HepG2 (cell line): ENCODE results near the gene FGF1. TPM values are rescaled to one million over a fixed set of nuclear protein-coding genes. Genes with fewer than 3 reads are reported as not detected.

Source experiments
- ATAC-seq: fragments of 200-7000 bp; cut with Tn5 transposase; 3 replicates; pipeline ENCODE4 v1.9.1; 2020; ENCODE audit warnings: mild to moderate bottlenecking, moderate library complexity
- BruUV-seq: library from RNA; stranded (reverse); fragments of 400-500 nt; replicated peaks from 2 replicates; lab custom pipeline; 2021; lab: Mats Ljungman, UMichigan
- CTCF ChIA-PET: fragments of 300-600 bp; formaldehyde crosslinking; extraction: SDS; loops from one replicate; lab custom pipeline; 2021; ENCODE audit warnings: low total read pairs, inconsistent platforms, low intra/inter-chr PET ratio; lab: Yijun Ruan, JAX
- POLR2A ChIA-PET: fragments of 350-600 bp; sonication (Branson Sonifier 250); formaldehyde crosslinking; loops from one replicate; lab custom pipeline; 2020; ENCODE audit warnings: antibody characterized with exemption, inconsistent platforms; lab: Yijun Ruan, JAX
- DNase-seq: peaks from one replicate; pipeline ENCODE4 v3.0.0-alpha.2; 2015; ENCODE audit warnings: low spot score
- FAIRE-seq: peaks from 3 replicates; lab custom pipeline; 2011; peaks lifted over from hg19 to GRCh38; lab: Jason Lieb, UNC
- H2AFZ ChIP-seq: one replicate; pipeline ENCODE4 v1.6.1; 2011; ENCODE audit warnings: low read length, inconsistent platforms
- H3K27ac ChIP-seq: fragments of 300-600 bp; 3 replicates; pipeline ENCODE4 v1.8.0; 2011; ENCODE audit warnings: mixed run types, mild to moderate bottlenecking, mixed read lengths, low read length, inconsistent platforms; ENCODE audit not compliant: insufficient read depth; ENCODE audit errors: extremely low read length
- H3K27me3 ChIP-seq, 2 experiments: fragments of 200-600 bp in 1 of 2; 2 replicates in 1 of 2; 3 replicates in 1 of 2; pipeline versions ENCODE4 v1.6.0 to v1.8.0; 2011; ENCODE audit warnings: low read length in 2 of 2, mild to moderate bottlenecking in 2 of 2, moderate library complexity in 2 of 2, inconsistent platforms in 1 of 2; ENCODE audit not compliant: insufficient read depth in 2 of 2, control insufficient read depth in 1 of 2
- H3K36me3 ChIP-seq, 2 experiments: fragments of 200-600 bp in 1 of 2; replicated peaks in 1 of 2; 2 replicates in 1 of 2; 3 replicates in 1 of 2; pipeline versions ENCODE4 v1.5.1 to v1.8.0; 2011; ENCODE audit warnings: low read length in 2 of 2, inconsistent platforms in 1 of 2; ENCODE audit not compliant: insufficient read depth in 2 of 2, control insufficient read depth in 1 of 2
- H3K4me1 ChIP-seq: 2 replicates; pipeline ENCODE4 v1.5.1; 2012; ENCODE audit warnings: low read length, inconsistent platforms; ENCODE audit not compliant: insufficient read depth
- H3K4me2 ChIP-seq: 2 replicates; pipeline ENCODE4 v1.6.0; 2011; ENCODE audit warnings: low read depth, low read length, inconsistent platforms
- H3K4me3 ChIP-seq, 3 experiments: fragments of 200-600 bp in 1 of 3; sonication (generic), shearing (Covaris generic) in 1 of 3; replicated peaks in 1 of 3; 2 replicates each; pipeline ENCODE4 v1.5.1; 2011 to 2016; ENCODE audit warnings: low read length in 3 of 3, inconsistent platforms in 2 of 3, low read depth in 2 of 3, mild to moderate bottlenecking in 2 of 3, control low read depth in 1 of 3, mixed read lengths in 1 of 3; ENCODE audit not compliant: insufficient read depth in 1 of 3
- H3K79me2 ChIP-seq: one replicate; pipeline ENCODE4 v1.6.1; 2011; ENCODE audit warnings: low read length, inconsistent platforms; ENCODE audit not compliant: insufficient read depth
- H3K9ac ChIP-seq: 2 replicates; pipeline ENCODE4 v1.6.0; 2011; ENCODE audit warnings: mild to moderate bottlenecking, low read depth, low read length, inconsistent platforms; ENCODE audit not compliant: insufficient read depth
- H3K9me3 ChIP-seq: 2 replicates; pipeline ENCODE4 v1.5.1; 2012; ENCODE audit warnings: mild to moderate bottlenecking, low read length
- H4K20me1 ChIP-seq: 2 replicates; pipeline ENCODE4 v1.6.0; 2011; ENCODE audit warnings: inconsistent platforms, mild to moderate bottlenecking, low read length, moderate library complexity; ENCODE audit not compliant: insufficient read depth
- ATAD3A ChIP-seq: sonication (generic); formaldehyde crosslinking; IDR thresholded peaks from 2 replicates; pipeline ENCODE4 v1.4.0; 2020; ENCODE audit warnings: missing genetic modification reagents
- MED8 ChIP-seq: sonication (generic); formaldehyde crosslinking; IDR thresholded peaks from 2 replicates; pipeline ENCODE4 v1.8.1; 2023; ENCODE audit warnings: mild to moderate bottlenecking, missing genetic modification reagents; ENCODE audit not compliant: insufficient replicate concordance
- NR2F1 ChIP-seq, 2 experiments: fragments of 450-650 bp in 1 of 2; formaldehyde crosslinking in 1 of 2; IDR thresholded peaks; 2 replicates each; pipeline versions ENCODE4 v1.5.0 to v1.6.1; 2016 to 2020; ENCODE audit warnings: mild to moderate bottlenecking in 1 of 2, missing compliant biosample characterization in 1 of 2, missing genetic modification reagents in 1 of 2, moderate library complexity in 1 of 2
- SAFB2 ChIP-seq: sonication (generic); formaldehyde crosslinking; IDR thresholded peaks from 2 replicates; pipeline ENCODE4 v1.5.1; 2020; ENCODE audit warnings: missing genetic modification reagents, low read depth, mild to moderate bottlenecking, borderline replicate concordance
- SIX4 ChIP-seq: sonication (generic); formaldehyde crosslinking; IDR thresholded peaks from 2 replicates; pipeline ENCODE4 v1.4.0; 2020; ENCODE audit warnings: missing genetic modification reagents
- TAF1 ChIP-seq: sonication (generic); formaldehyde crosslinking; IDR thresholded peaks from 2 replicates; pipeline ENCODE4 v1.4.0; 2020; ENCODE audit warnings: missing genetic modification reagents
- ZNF230 ChIP-seq: sonication (generic); formaldehyde crosslinking; IDR thresholded peaks from 2 replicates; pipeline ENCODE4 v1.4.0; 2020; ENCODE audit warnings: mild to moderate bottlenecking, missing genetic modification reagents
- ZNF326 ChIP-seq: sonication (generic); formaldehyde crosslinking; IDR thresholded peaks from 2 replicates; pipeline ENCODE4 v1.4.0; 2020; ENCODE audit warnings: missing genetic modification reagents, borderline replicate concordance
- ZNF33B ChIP-seq: sonication (generic); formaldehyde crosslinking; IDR thresholded peaks from 2 replicates; pipeline ENCODE4 v1.5.1; 2020; ENCODE audit warnings: mild to moderate bottlenecking, missing genetic modification reagents
- WGBS: methylation state at CpG from one replicate; pipeline ENCODE4 v1.1.6; 2017; ENCODE audit warnings: low lambda C conversion rate; 5-methylcytosine and 5-hydroxymethylcytosine counted together
- in situ Hi-C: cut with HindIII; loops from 2 replicates; pipeline ENCODE4 v1.10.0; 2017; ENCODE audit warnings: low pct_unique_long_range_greater_than_20kb; ENCODE audit not compliant: extremely low pct_ligation_motif_present
- intact Hi-C: fragments of 100-400 bp; cut with micrococcal nuclease; formaldehyde crosslinking; loops from one replicate; pipeline ENCODE4 v1.10.0; 2022; ENCODE audit not compliant: unreplicated experiment
- polyA plus RNA-seq, 8 experiments: library from polyadenylated mRNA; depleted of rRNA in 3 of 8; stranded (reverse) in 7 of 8; unstranded in 1 of 8; fragments of >200 nt; fragmentation: Illumina TruSeq in 4 of 8; extraction: Trizol in 4 of 8; gene quantifications; 2 replicates each; pipeline versions ENCODE4 v1.2.1 to v1.2.3, GENCODE V29; 2011 to 2016; ENCODE audit warnings: low read depth in 4 of 8, missing spikeins in 1 of 8, mixed read lengths in 1 of 8; ENCODE audit not compliant: insufficient read depth in 1 of 8
- total RNA-seq, 5 experiments: library from RNA; depleted of rRNA; stranded (reverse); fragments of >200 nt; fragmentation: Illumina TruSeq; extraction: Trizol; gene quantifications; 2 replicates each; pipeline ENCODE4 v1.2.3, GENCODE V29; 2016; ENCODE audit warnings: low read depth in 1 of 5
- TF ChIP-seq, protein P1 (sequence below): IDR thresholded peaks from 2 replicates; pipeline ENCODE4 v1.6.1; 2016; ENCODE audit warnings: missing biosample characterization, missing genetic modification reagents, low read depth
- TF ChIP-seq, protein P2 (sequence below): sonication (generic); formaldehyde crosslinking; IDR thresholded peaks from 2 replicates; pipeline ENCODE4 v1.4.0; 2020; ENCODE audit warnings: missing genetic modification reagents, borderline replicate concordance
- TF ChIP-seq, protein P3 (sequence below): sonication (generic); formaldehyde crosslinking; IDR thresholded peaks from 2 replicates; pipeline ENCODE4 v1.8.0; 2022; ENCODE audit warnings: missing genetic modification reagents, mild to moderate bottlenecking, moderate library complexity, borderline replicate concordance

The FGF1 gene
- total and polyA plus RNA-seq, 2 of the 13 experiments (the other 11 are each of a cell fraction or from before 2014, with no cell fraction given), result not detected

- in situ Hi-C loops, result no loop called here
Observed at GRCh38 chr5:142694092-142694856, 8.4 kb upstream of the FGF1 start.

GRCh38 chr5:142692321-142692894 lies 6.5 kb upstream of the FGF1 start:
- no peak overlapping the region for H3K4me3 ChIP-seq
- WGBS, result 76% methylated on average over 3 of the region's 3 CpGs
- no peak for TF ChIP-seq SIX4
- no peak for TF ChIP-seq ZNF33B (CRISPR knock-in tag)
- TF ChIP-seq, protein P1, sequence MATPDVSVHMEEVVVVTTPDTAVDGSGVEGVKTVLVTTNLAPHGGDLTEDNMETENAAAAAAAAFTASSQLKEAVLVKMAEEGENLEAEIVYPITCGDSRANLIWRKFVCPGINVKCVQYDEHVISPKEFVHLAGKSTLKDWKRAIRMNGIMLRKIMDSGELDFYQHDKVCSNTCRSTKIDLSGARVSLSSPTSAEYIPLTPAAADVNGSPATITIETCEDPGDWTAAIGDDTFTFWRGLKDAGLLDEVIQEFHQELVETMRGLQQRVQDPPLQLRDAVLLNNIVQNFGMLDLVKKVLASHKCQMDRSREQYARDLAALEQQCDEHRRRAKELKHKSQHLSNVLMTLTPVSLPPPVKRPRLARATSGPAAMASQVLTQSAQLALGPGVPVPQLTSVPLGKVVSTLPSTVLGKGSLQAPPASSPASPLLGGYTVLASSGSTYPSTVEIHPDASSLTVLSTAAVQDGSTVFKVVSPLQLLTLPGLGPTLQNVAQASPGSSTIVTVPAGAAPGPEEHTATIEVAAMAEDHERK, result no peak
- TF ChIP-seq NR2F1 (CRISPR knock-in tag; IDR thresholded peaks at IDR 0.05), result no peak
- TF ChIP-seq ATAD3A (CRISPR knock-in tag), result no peak
- TF ChIP-seq ZNF326, result no peak
- TF ChIP-seq, protein P2, sequence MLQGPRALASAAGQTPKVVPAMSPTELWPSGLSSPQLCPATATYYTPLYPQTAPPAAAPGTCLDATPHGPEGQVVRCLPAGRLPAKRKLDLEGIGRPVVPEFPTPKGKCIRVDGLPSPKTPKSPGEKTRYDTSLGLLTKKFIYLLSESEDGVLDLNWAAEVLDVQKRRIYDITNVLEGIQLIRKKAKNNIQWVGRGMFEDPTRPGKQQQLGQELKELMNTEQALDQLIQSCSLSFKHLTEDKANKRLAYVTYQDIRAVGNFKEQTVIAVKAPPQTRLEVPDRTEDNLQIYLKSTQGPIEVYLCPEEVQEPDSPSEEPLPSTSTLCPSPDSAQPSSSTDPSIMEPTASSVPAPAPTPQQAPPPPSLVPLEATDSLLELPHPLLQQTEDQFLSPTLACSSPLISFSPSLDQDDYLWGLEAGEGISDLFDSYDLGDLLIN (CRISPR knock-in tag), result no peak
- no peak for TF ChIP-seq ZNF230
- TF ChIP-seq SAFB2, result no peak
- no peak for TF ChIP-seq TAF1 (CRISPR knock-in tag)
- TF ChIP-seq, protein P3, sequence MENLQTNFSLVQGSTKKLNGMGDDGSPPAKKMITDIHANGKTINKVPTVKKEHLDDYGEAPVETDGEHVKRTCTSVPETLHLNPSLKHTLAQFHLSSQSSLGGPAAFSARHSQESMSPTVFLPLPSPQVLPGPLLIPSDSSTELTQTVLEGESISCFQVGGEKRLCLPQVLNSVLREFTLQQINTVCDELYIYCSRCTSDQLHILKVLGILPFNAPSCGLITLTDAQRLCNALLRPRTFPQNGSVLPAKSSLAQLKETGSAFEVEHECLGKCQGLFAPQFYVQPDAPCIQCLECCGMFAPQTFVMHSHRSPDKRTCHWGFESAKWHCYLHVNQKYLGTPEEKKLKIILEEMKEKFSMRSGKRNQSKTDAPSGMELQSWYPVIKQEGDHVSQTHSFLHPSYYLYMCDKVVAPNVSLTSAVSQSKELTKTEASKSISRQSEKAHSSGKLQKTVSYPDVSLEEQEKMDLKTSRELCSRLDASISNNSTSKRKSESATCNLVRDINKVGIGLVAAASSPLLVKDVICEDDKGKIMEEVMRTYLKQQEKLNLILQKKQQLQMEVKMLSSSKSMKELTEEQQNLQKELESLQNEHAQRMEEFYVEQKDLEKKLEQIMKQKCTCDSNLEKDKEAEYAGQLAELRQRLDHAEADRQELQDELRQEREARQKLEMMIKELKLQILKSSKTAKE, result no peak

More at GRCh38 chr5:142694092-142694856, 8.4 kb upstream of the FGF1 start:
- Histone ChIP-seq H3K4me1 (peaks cover 6% of the 10 kb centered on the region), H3K4me3 (no peak overlapping the region), H3K27me3 (0 out of 5 replicates have a peak, but pooled peaks cover 0 to 6% of the 10 kb centered on the region in 2 experiments), H4K20me1 (no peaks in the 10 kb centered on the region), H3K27ac (no peak overlapping the region), H3K79me2 (no peaks in the 10 kb centered on the region), H3K36me3 (no peaks in the 10 kb centered on the region), H3K9ac (no peak overlapping the region), H3K4me2 (no peak overlapping the region), H2AFZ (no peak overlapping the region), H3K9me3 (no peaks in the 10 kb centered on the region)
- no peak for FAIRE-seq
- TF ChIP-seq MED8, result no peak
- WGBS, result 43% methylated on average over 5 of the region's 7 CpGs
- intact Hi-C loops, result no loop called here
- ATAC-seq, result 0 out of 3 replicates have a peak, but pooled peaks have one; percentile 21
- POLR2A ChIA-PET, result no interaction called here
- no peak for DNase-seq
- no TSS peak for BruUV-seq
- CTCF ChIA-PET, result no interaction called here

More at GRCh38 chr5:142692321-142692894, 6.5 kb upstream of the FGF1 start:
- in situ Hi-C loops (no loop called here), intact Hi-C loops (no loop called here)
- Histone ChIP-seq H3K9ac (no peak overlapping the region), H4K20me1 (no peaks in the 10 kb centered on the region), H3K9me3 (no peaks in the 10 kb centered on the region), H3K4me2 (no peak overlapping the region), H3K27me3 (0 out of 5 replicates have a peak, but pooled peaks cover 0 to 6% of the 10 kb centered on the region in 2 experiments), H2AFZ (no peak overlapping the region), H3K27ac (no peak overlapping the region), H3K79me2 (no peaks in the 10 kb centered on the region), H3K36me3 (no peaks in the 10 kb centered on the region), H3K4me1 (peaks cover 6% of the 10 kb centered on the region)
- ATAC-seq, result no peak
- DNase-seq, result no peak
- BruUV-seq, result no TSS peak
- ChIA-PET POLR2A (no interaction called here), CTCF (no interaction called here)
- no peak for FAIRE-seq
